Stimulated activated CD8-positive, alpha-beta memory T cell treated with anti-CD3 and anti-CD28 coated beads, Interleukin-12 subunit alpha, Interleukin-12 subunit beta, amount 100 ng/mL, for 24 hours (primary cell): ENCODE measurements around the gene LKAAEAR1.

Source experiments
- DNase-seq: peaks from one replicate; pipeline ENCODE4 v3.0.0-alpha.2; 2020; ENCODE audit errors: extremely low read depth

The LKAAEAR1 gene

GRCh38 chr20:64037199-64037497, 47.0 kb downstream of the LKAAEAR1 start:
- DNase-seq = no peak

- no peak for DNase-seq
Observed at GRCh38 chr20:64036346-64037198, 47.6 kb downstream of the LKAAEAR1 start.

- no peak for DNase-seq
Observed at GRCh38 chr20:64035933-64036345, 48.3 kb downstream of the LKAAEAR1 start, which contains the start of gene C20orf204. Gene C20orf204, plus strand, starts transcription at chr20:64036182. Its CDS starts 142 bp downstream, at chr20:64036324.

- no peak for DNase-seq
Observed at GRCh38 chr20:64035066-64035932, 48.9 kb downstream of the LKAAEAR1 start.

- DNase-seq = no peak
Observed at GRCh38 chr20:64033981-64034493, 50.2 kb downstream of the LKAAEAR1 start.
